Activated naive CD4-positive, alpha-beta T cell treated with anti-CD3 and anti-CD28 coated beads, Interleukin-2, amount 50 U/mL, for 16 hours (primary cell): ENCODE data around the gene HMGN3.

Experiments used
- DNase-seq: peaks from one replicate; pipeline ENCODE4 v3.0.0-alpha.2; 2020

The HMGN3 gene

DNA sequence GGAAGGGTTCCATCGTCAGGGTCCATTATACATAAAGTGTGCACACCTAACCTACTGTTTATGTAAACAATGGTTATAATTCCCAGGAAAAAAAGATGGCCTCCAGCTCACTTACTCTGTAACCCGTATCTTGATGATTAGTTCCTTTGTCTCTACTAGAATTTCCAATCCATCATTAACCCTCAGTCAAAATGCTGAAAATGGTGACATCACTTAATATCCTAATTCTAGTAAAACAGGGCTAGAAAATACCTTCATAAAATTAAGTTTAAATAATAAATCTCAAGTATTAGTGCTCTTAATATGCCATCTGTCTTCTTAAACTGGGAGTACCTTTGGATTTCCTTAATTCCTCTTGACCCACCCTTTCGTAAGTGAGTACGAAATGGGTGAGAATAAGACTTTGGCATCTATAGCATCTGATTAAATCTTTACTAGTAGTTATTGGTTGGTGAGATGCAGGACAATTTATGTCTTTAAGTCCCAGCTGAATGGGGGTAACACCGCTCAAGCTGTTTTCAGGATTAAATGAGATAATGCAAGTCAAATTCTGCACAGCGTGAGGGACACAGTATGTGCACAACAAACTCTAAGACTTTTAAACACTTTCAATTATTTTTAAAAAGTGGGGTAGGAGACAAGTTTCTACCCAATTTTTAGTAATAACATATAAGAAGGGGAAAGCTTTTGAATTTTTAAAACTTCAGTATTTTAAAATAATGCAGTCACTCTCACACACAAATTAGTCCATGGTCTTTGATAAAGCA is 1.6 kb downstream of the HMGN3 start:
- DNase-seq = no peak

DNA sequence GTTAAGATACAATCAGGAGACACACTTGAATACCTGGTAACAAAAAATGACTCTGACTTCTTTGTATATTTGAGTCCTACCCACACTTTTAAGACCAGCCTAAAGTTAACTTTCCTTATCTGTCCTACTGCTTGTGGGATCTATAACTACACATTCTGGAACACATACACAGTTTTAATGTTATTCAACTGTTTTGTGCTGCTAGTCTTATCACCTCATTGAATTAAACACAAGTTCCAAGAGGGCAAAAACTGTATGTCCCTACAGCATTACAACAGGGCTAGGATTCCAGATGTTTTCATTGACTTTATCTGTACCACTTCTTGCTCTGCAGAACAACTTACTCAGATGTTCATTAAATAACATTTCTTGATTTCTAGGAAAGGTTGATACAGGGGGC is 2.8 kb downstream of the HMGN3 start:
- DNase-seq = no peak

DNA sequence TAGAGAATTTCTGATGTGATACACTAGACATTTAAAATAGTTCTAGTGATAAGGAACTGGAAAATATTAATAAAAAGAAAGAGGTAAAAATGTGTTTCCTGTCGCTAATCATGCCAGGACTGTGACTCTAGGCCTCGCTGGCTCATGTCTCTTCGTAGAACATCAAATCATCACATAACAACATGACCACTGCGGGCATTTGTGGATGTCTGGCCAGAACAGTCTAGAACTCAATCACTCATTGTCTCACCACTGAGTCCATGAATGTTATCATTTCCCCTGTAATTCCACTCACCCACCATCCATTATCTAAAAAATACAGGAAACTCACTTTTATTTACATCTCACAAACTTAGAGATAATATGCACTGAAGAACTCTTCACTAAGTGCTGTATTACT is 3.4 kb downstream of the HMGN3 start:
- DNase-seq = no peak

DNA sequence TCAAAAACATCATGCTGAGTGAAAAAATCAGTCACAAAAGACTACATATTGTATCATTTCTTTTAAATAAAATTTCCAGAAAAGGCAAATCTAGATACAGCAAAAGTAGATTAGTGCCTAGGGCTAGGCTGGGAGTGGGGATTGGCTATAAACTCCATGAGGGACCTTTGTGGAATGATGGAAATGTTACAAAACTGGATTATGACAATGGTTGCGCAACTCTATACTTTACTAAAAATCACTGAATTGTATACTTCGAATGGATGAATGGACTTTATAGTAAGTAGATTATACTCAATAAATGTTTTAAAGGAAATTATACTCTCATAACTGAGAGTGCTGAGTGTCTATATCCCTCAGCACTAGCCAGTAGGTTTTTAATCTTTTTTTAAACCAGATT is 4.3 kb downstream of the HMGN3 start:
- DNase-seq = no peak

DNA sequence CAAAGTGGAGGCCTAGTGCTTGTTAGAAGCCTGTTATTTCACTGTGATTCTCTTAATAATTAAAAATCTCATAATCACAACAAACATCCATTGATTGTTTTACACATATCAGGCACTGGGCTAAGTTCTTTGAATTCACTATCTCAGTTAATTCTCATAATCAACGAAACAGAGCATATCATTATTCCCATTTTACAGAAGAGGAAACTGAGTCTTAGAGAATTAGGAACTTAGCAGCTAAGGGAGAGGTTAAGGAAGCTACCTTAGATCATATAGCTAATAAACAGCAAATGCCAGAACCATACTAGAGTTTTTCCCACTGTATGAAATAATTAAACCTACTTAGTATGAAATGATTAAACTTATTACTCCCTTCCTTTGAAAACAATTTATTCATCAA is 7.0 kb downstream of the HMGN3 start:
- no peak for DNase-seq

DNA sequence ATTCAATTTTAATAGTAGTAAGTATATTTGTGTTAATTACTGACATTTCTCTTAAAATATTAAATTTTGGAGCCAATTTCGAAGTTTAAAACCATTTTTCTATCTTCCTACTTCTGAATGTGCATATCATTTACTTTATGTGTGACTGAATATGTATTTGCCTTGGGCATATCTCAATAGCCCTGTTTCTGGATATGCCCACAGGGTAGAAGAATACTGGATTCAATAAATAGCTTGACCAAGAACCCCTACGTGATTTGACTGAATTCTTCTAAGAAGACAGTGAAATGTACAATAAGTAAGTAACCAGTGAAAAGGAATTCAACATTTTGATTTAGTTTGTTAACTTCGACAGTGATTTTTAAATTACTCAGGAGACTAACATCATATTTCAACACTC is 7.8 kb downstream of the HMGN3 start:
- no peak for DNase-seq

DNA sequence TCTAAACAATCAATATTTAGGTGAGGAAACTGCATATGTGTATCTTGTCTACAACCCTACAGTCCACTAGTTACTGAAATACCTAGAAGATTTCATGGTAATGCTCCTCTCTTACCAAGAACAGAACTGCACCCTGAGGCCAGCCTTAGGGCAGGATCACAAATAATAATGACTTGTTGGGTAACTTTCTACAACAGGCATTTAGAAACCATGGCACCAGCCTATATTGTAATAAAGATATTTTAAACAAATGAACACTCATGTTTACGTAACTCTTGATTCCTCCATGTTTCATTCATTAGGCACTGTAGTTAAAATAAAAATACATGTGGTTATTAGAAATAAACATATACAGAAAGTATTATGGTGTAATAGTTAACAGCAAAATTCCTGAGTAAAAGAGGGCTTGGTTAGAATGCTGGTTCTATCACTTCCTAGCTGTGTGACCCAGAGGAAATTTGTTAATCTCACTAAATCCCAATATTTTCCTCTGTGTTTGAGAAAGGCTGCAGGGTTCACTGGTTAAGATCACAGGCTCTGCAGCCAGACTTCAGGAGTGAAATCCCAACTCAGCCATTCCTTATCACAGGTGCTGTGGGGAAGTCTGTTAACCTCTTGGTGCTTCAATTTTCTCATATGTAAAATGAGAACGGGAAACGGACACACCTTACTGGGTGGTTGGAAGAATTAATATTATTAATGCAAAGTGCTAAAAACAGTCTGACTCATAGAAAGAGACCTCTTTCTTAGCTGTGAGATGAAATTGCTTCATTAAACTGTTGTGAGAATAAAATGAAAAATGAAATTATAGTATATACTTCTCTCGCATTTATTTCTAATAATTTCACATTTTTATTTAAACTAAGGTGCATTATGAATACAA is 8.5 kb downstream of the HMGN3 start:
- DNase-seq = no peak

DNA sequence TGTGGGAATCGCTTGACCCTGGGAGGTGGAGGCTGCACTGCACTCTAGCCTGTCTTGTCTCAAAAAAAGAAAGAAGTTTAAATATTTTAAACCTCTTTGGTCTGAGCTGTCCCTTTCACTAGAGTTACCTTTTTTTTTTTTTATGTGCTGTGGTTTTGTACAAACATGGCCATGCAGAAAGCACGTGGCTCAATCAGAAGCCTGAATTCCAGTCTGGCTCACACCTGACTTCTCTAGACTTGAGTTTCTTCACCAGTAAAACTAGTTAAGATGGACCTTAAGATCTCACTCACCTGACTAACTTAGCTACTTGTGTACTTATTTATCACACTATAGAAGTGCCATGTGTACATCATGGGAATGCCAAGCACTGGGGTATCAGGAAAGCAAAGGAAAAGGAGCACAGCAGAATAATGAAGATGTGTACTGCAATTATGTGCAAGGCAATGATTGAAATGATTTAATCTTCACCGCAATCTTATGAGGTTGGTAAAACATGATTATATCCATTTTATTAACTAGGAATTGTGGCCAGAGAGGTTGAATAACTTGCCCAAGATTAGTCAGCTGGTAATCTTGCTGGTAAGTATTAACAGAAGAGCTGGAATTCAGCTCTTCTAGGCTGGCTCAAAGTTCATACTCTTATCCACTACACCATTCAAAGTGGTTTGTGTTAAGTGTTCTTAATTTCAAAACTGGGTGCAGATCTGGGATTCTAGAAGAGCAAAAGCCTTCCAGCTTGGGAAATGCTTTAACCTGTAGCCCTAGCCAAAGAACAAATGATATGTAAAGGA is 10.7 kb downstream of the HMGN3 start:
- no peak for DNase-seq

DNA sequence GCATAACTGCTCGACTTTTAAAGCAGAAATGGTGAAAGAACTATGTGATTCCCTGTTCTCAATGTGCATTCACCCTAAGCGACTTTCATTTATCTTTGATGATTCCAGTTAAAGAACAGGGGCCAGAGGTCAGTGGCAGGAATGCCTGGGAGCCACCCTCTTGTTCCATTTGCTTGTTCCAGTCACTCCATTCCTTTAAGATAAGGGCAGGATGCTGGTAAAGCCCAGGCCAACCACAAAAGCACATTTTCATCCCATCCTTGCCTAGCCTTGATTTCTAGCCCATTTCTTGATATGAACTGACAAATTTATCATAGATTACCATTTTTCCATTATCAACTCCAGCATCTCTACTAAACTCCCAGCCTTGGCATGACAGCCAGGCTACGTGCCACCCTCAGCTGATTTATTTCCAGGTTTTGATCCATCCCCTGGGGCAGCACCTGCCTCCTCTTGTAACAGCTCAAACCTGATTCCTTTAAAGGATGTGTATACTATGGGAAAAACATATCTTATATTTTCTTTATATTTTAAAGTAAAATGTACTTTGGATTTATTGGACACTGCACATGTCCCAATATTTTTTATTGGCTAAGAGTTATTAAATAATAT is 19.2 kb downstream of the HMGN3 start:
- DNase-seq = no peak

DNA sequence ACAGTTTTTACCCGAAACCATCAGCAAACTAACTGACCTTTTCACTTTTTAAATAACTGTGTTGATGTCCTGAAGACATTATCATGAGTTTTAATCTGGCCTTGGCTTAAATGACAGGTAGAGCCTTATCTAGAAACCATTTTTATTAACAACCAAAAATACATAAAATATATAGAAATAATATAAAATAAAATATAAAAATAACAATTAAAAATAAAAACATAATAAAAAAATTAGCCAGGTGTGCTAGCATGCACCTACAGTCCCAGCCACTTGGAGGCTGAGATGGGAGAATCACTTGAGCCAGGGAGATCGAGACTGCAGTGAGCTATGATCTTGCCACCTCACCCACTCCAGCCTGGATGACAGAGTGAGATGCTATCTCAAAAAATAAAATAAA is 21.6 kb downstream of the HMGN3 start:
- no peak for DNase-seq

DNA sequence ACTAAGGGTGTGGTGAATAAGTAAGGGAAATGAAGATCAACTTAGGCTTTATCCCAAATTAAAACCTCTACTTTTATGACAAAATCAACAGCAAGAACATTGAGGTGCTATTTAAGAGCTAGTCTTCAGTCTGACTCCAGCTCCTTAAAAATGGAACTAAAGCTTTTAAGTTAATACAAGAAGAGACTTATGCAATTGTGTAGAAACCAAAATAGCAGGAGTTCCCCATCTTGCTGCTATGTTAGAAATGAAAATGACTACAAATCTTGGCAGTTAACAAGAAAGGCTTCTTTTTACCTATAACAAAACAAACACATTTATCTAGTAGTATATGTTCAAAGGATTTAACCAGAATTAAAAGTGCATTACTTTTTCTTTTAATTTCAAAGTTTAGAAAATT is 25.7 kb downstream of the HMGN3 start:
- DNase-seq = no peak

DNA sequence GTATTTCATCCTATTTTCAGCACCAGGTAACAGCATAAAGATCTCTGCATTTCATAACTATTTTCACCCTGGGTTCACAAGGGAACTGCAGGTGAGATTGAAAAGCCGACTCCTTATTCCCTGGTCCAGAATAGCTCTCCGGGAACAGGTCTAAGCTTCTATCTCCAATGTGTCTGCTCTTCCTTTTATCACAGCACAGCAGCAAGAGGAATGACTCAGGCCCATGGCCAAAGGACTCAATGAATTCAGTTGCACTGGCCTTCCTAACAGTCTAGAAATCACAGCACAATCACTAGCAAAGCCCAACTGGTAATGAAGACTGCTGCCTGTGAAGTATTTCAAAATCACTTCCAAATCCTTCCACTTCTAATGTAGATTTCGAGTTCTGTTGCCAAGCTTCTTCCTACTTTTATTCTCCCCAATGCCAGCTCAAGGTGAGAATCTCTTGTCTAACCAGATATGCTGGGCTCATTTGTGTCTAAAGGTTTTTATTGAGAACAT is 30.7 kb downstream of the HMGN3 start:
- DNase-seq = no peak

DNA sequence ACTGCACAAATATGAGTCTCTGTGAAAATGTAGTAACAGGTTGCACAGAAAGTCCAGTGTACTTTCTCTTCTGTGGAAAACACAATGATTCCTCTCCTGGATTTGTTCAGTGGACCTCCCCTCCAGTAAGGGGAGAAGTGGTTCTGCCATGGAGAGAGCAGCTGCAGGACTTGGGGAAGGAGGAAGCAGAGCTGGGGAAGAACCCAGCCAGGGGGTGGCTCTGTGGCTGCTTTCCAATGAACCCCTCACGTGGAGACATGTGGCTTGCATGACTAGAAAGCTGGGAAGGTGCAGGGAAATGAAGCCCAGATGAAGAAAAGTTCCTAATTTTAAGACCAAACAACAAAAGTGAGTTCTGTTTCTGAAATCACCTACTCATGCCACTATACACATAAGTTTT is 31.9 kb downstream of the HMGN3 start:
- DNase-seq = no peak

DNA sequence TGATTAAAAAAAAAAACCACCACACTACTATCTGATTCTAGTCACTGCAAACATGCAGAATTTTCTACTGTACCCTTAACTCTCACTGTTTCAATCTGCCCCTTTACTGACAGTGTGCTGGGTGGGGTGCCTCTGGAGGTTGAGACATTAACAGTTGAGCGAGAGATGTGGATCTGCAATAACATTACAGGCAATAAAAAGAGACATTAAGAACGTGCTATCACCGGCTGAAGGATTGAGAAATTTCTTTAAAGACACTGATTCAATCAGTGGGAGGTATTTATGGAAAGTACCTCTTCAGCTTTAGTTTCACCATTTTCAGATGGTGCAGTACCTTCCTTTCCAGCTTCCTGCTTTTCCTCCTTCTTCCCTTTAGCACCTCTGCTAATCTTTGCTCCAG is 32.5 kb downstream of the HMGN3 start:
- no peak for DNase-seq

DNA sequence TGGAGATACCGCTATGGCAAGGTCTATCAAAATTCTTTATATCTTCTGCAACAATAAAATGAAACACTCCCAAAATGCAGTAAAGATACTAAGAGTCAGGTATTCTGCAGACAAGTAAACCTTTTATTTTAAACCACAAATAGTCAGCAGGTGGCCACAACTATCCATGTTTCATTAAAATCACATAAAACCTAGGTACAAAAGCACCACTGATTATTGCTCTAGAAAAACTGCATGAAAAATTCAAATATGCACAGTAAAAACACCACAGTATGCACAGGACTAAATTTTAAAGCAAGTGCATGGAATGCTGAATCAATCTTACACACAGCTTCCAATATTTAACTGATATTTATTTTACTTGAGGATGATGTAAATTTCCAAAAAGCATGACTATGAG is 33.3 kb downstream of the HMGN3 start:
- DNase-seq = no peak

DNA sequence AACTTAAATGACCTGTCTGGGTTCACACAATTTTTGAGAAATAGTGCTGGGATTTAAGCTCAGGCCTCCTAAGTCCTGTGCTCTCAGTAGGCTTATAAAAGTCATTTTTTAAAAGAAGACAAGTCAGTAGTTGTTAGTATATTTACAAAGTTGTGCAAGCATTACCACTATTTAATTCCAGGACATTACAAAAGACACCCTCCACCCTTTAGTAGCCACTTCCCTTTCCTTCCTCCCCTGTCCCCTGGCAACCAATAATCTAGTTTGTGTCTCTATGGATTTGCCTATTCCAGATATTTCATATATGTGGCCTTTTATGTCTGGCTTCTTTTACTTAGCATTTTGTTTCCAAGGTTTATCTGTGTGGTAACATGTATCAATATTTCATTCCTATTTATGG is 37.6 kb downstream of the HMGN3 start:
- DNase-seq = no peak

DNA sequence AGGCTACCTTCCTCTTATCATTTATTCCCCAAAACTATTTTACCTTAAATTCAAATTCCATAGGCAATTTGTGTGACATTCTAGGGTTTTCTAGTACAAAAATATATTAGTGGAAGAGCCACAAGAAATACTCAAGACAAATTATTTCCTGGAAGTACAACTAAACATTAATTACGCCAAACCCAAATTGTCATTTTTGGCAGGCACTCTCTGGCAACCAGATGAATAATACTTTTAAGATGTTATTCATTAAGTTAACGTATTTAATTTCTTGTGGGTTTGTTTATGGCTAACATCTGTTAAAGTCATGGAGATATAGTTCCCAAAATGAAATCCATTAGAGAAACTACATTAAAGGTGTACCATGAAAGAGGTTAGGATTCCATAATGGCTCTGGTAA is 40.5 kb downstream of the HMGN3 start:
- no peak for DNase-seq

DNA sequence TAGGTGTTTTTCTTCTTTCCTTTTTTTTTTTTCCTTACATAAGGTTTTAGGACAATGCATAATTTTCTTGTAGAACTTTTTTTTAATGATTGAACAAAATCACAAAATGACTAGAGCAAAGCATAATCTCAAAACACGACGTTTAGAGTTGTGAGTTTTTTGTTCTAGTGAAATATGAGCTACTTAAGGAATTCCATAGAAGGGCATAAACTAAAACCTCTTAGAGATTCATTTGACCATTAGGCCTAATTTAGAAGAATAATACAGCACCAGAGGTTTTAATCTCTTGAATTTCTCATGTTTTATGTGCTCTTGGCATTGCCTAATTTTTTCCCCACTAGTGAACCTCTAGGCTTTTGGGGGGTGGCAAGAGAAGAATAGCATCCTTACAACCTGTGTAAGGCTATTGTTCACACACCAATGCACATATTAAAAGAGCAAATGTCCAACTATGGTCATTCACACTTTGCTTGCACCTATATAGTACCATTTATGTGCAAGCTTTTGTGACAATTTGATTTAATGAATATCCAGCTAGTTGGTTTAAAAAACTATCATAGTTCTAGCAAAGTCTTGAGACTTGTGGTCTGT is 44.6 kb downstream of the HMGN3 start:
- no peak for DNase-seq

DNA sequence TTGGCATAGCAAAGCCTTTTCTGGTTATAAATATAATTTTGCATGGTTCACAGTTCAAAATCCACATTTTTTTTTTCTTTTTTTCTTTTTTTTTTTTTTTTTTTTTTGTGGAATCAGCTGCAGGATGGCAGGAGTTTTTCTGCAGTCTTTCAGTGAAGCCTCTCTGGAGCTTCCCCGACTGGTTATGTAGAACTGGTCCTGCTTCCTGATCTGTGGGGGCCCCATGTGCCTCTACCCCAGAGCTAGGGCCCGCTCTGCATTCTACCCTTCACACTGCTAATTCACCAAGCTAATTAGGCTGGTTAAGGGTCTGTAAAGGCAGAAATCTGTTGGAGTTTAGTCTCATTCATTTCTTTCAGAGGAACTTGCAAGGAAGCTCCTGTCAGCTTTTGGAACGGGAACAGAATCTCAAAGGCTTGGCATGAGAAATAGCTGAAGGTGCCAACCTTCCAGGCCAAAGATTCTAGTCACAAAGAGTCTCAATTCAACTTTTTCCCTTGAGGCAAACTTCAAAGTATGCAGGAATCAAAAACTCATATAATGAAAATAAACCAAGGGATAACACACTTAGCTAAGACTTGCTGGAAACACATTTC is 45.5 kb downstream of the HMGN3 start:
- no peak for DNase-seq

DNA sequence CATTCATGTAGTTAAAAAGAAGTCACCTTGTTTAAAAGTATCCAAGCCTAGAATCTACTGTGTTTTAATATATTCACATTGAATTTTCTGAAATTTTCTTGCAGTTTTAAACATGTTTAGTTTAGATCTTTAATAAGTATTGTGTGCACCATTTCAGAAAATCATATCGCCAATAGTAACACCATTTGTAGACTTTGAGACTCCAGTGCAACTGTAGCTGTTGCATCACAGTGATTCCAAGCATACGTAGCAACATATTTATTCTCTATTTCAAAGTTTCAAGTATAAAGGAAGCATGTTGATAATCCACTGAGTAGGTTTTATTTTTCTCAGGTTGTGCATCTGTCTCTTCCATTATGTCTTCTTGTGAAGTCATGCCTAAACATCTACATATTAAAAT is 46.4 kb downstream of the HMGN3 start:
- no peak for DNase-seq

DNA sequence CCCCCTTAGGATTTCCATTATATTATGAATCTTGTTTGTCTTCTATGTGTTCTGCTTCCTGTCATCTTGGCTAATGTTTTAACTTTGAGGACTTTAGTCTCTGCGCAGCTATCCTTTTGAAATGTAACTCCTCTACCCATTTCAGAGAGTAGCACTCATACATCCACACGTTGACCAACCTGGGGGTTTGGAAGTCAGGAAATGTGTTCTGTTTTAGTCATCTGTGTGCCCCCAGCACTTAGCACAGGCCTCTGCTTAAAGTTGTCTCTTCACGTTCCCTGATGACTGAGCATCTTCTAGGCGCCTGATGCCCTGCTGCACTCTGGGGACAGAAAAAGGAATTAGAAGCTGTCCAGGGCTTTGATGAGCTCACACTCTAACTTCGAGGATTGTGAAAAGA is 47.9 kb downstream of the HMGN3 start:
- DNase-seq = no peak

DNA sequence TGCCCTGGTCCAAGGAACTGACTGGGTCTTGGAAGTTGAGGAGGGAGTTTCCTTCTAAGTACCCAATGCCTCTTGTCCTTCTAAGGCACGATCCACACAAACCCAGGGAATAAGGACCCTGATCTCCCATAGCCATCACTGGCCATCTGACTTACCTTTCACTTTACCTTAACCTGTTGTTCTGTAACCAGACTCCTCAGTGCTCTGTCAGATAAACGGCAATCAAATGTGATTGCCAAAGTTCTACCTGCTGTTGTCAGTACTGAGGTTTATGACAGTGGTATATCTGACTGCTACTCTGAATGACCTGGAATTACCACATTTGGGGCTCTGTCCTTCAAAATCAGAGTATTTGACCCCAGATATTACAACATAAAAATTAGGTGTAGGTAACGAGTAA is 49.8 kb downstream of the HMGN3 start:
- no peak for DNase-seq
